ENCODE results near the gene PRPF8.
A peak's percentile ranks its signal among the peaks of the same experiment; 100 is the strongest.

DNA sequence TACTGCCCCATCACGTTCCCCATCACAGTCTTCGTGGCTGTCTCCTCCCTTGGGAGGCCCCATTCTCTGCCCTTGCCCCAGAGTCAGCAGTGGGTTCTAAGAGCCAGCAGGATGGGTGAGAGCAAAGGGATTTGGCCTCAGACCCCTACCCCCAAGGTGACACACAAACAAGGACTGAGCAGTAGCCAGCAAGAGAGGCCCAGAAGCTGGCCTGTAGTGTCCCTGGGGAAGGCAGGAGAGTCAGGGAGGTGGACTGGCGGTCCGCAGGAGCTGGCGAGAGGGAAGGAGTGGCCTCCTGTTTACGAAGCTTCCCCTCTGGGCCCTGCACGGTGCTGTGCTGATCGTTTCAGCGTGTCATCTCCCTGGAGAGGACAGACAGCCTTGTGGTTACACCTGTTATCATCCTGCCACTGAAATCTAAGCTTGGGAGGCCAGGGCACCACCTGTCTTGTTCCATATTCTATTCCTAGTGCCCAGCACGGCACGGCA lies 48.2 kb upstream of the PRPF8 start:
- peak; percentile 13 for TF ChIP-seq POLR2A (IDR thresholded peaks at IDR 0.05; ENCODE audit: low read length)
- no peak for TF ChIP-seq GATA1 (IDR thresholded peaks at IDR 0.05; ENCODE audit: low read depth, low read length)
